AG04450 (cell line): ENCODE data around the gene MYH8. TPM values are rescaled to one million over a fixed set of nuclear protein-coding genes. Genes with fewer than 3 reads are reported as not detected.

ENCODE experiments used
- CTCF ChIA-PET: fragments of 300-600, 350-600 bp; formaldehyde crosslinking; extraction: SDS; loops from one replicate; lab custom pipeline; 2022; ENCODE audit warnings: antibody characterized with exemption, inconsistent platforms; lab: Charles Lee
- POLR2A ChIA-PET: fragments of 350-600 bp; formaldehyde crosslinking; extraction: SDS; loops from one replicate; lab custom pipeline; 2021; ENCODE audit warnings: antibody characterized with exemption, inconsistent platforms; lab: Yijun Ruan, JAX
- DNase-seq: peaks from one replicate; pipeline ENCODE4 v3.0.0-alpha.2; 2011; ENCODE audit warnings: low read depth, low spot score
- H3K27ac ChIP-seq: one replicate; pipeline ENCODE4 v1.5.1; 2012; ENCODE audit warnings: low read depth, low read length, control low read depth
- H3K27me3 ChIP-seq: one replicate; pipeline ENCODE4 v1.6.0; 2012; ENCODE audit warnings: low read length; ENCODE audit not compliant: control insufficient read depth, insufficient read depth
- H3K4me3 ChIP-seq: 2 replicates; pipeline ENCODE4 v1.5.1; 2011; ENCODE audit warnings: mild to moderate bottlenecking, low read depth, low read length, control low read depth
- H3K9me3 ChIP-seq: 2 replicates; pipeline ENCODE4 v1.5.1; 2012; ENCODE audit warnings: low read length; ENCODE audit not compliant: control insufficient read depth, insufficient read depth
- CTCF ChIP-seq: IDR thresholded peaks from 2 replicates; pipeline ENCODE4 v1.5.1; 2011; ENCODE audit warnings: low read depth, low read length, control low read depth, inconsistent platforms
- polyA plus RNA-seq: library from polyadenylated mRNA; depleted of rRNA; stranded (reverse); fragments of >200 nt; gene quantifications from 2 replicates; pipeline ENCODE4 v1.2.3, GENCODE V29; 2011

Gene MYH8
- polyA plus RNA-seq, 1 experiment: not detected

- Histone ChIP-seq H3K9me3 (peaks cover 3% of the 10 kb centered on the region; the same call in 1 of the 2 replicates), H3K27ac (no peak overlapping the region), H3K27me3 (no peaks in the 10 kb centered on the region), H3K4me3 (no peak overlapping the region)
- DNase-seq: no peak
- ChIA-PET POLR2A (no interaction called here), CTCF (no interaction called here)
- no peak for TF ChIP-seq CTCF
Measured at GRCh38 chr17:10415161-10415560, 6.6 kb downstream of the MYH8 start.

- H3K27me3 ChIP-seq: no peaks in the 10 kb centered on the region
- H3K9me3 ChIP-seq: peaks cover 12% of the 10 kb centered on the region
- ChIA-PET POLR2A (no interaction called here), CTCF (no interaction called here)
- no peak overlapping the region for H3K4me3 ChIP-seq
- H3K27ac ChIP-seq: no peak overlapping the region
- TF ChIP-seq CTCF: no peak
- no peak for DNase-seq
Measured at GRCh38 chr17:10403589-10403988, 18.2 kb downstream of the MYH8 start.

DNA sequence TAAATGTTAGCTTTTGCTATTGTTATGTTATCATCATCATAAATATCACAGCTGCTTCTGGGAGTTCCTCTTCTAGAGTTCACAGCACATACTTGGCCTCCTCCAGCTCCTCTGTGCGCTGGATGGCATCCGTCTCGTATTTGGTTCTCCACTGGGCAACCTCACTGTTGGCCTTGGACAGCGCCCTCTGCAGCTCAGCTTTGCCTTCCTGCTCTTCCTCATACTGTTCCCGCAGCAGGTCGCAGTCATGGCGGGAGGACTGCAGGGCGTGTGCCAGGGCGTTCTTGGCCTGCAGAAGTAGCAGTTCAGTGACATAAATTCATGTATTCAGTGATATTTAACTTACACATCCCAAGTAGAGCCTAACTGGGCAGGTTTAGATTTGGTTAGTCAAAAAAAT is 23.4 kb downstream of the MYH8 start:
- DNase-seq: no peak
- H3K27ac ChIP-seq: no peak overlapping the region
- H3K9me3 ChIP-seq: peaks cover 15% of the 10 kb centered on the region
- ChIA-PET CTCF (no interaction called here), POLR2A (no interaction called here)
- no peak overlapping the region for H3K4me3 ChIP-seq
- H3K27me3 ChIP-seq: no peaks in the 10 kb centered on the region
- no peak for TF ChIP-seq CTCF

- ChIA-PET POLR2A (no interaction called here), CTCF (no interaction called here)
- Histone ChIP-seq H3K27ac (no peak overlapping the region), H3K27me3 (no peaks in the 10 kb centered on the region), H3K4me3 (no peak overlapping the region), H3K9me3 (peaks cover 15% of the 10 kb centered on the region)
- TF ChIP-seq CTCF: no peak
- DNase-seq: no peak
Measured at GRCh38 chr17:10396524-10397163, 25.1 kb downstream of the MYH8 start.

GRCh38 chr17:10394201-10394887 is 27.4 kb downstream of the MYH8 start:
- no peak for TF ChIP-seq CTCF
- CTCF ChIA-PET: no interaction called here
- H3K4me3 ChIP-seq: no peak overlapping the region
- H3K9me3 ChIP-seq: peaks cover 10% of the 10 kb centered on the region
- DNase-seq: no peak
- no peak overlapping the region for H3K27ac ChIP-seq
- H3K27me3 ChIP-seq: no peaks in the 10 kb centered on the region
- POLR2A ChIA-PET: no interaction called here
